K562 (cell line): ENCODE results near the gene RIMBP3C. TPM values are rescaled to one million over a fixed set of nuclear protein-coding genes. Genes with fewer than 3 reads are reported as not detected.
"Not testable (repeated sequence)": the region's sequence is repeated elsewhere in the genome, so short reads cannot be mapped to it uniquely, and the experiment has no call there.

ENCODE experiments used
- ATAC-seq: fragments of 200-7000 bp; cut with Tn5 transposase; 3 replicates; pipeline ENCODE4 v1.9.1; 2020; ENCODE audit warnings: moderate library complexity
- BruUV-seq: library from RNA; stranded (reverse); fragments of 400-500 nt; replicated peaks from 2 replicates; lab custom pipeline; 2021; lab: Mats Ljungman, UMichigan
- CTCF ChIA-PET: fragments of 300-600 bp; formaldehyde crosslinking; extraction: SDS; loops from one replicate; lab custom pipeline; 2021; ENCODE audit warnings: low intra/inter-chr PET ratio; lab: Yijun Ruan, JAX
- POLR2A ChIA-PET: fragments of 300-600, 350-650 bp; sonication (Branson Sonifier 250); formaldehyde crosslinking; extraction: SDS; loops from one replicate; lab custom pipeline; 2021; ENCODE audit warnings: antibody characterized with exemption, inconsistent platforms; lab: Yijun Ruan, JAX
- DNase-seq, 4 experiments: peaks; one replicate each; pipeline versions ENCODE4 v3.0.0 to v3.0.0-alpha.2; 2011 to 2018; ENCODE audit warnings: low spot score in 3 of 4, mixed read lengths in 3 of 4; ENCODE audit errors: extremely low read depth in 1 of 4
- FAIRE-seq: peaks from 2 replicates; lab custom pipeline; 2011; peaks lifted over from hg19 to GRCh38; lab: Jason Lieb, UNC
- H2AFZ ChIP-seq: 2 replicates; pipeline ENCODE4 v1.6.0; 2011; ENCODE audit warnings: low read depth, low read length, control low read depth, inconsistent platforms
- H3K27ac ChIP-seq: fragments of 200-600 bp; 3 replicates; pipeline ENCODE4 v1.8.0; 2011; ENCODE audit warnings: low read depth, mild to moderate bottlenecking, control low read depth, inconsistent platforms, low read length, moderate library complexity, mixed read lengths; ENCODE audit errors: extremely low read depth
- H3K27me3 ChIP-seq, 2 experiments: fragments of 300-600 bp in 1 of 2; 2 replicates in 1 of 2; 3 replicates in 1 of 2; pipeline versions ENCODE4 v1.6.0 to v1.8.0; 2011; ENCODE audit warnings: inconsistent platforms in 2 of 2, low read length in 2 of 2, mild to moderate bottlenecking in 1 of 2, mixed read lengths in 1 of 2, moderate library complexity in 1 of 2; ENCODE audit not compliant: control insufficient read depth in 2 of 2, insufficient read depth in 2 of 2
- H3K36me3 ChIP-seq: fragments of 300-600 bp; 3 replicates; pipeline ENCODE4 v1.8.0; 2011; ENCODE audit warnings: mild to moderate bottlenecking, low read length, inconsistent platforms; ENCODE audit not compliant: control insufficient read depth, insufficient read depth
- H3K4me1 ChIP-seq, 2 experiments: fragments of 200-600 bp in 1 of 2; replicated peaks in 1 of 2; 2 replicates in 1 of 2; 3 replicates in 1 of 2; pipeline versions ENCODE4 v1.5.1 to v1.8.0; 2011; ENCODE audit warnings: inconsistent platforms in 2 of 2, low read length in 2 of 2, mild to moderate bottlenecking in 1 of 2, mixed read lengths in 1 of 2, moderate library complexity in 1 of 2; ENCODE audit not compliant: control insufficient read depth in 2 of 2, insufficient read depth in 2 of 2
- H3K4me2 ChIP-seq: 2 replicates; pipeline ENCODE4 v1.6.1; 2011; ENCODE audit warnings: low read length, control low read depth, inconsistent platforms, mixed read lengths; ENCODE audit not compliant: insufficient read depth
- H3K4me3 ChIP-seq: fragments of 200-600 bp; sonication (generic), shearing (Covaris generic); 2 replicates; pipeline ENCODE4 v1.5.1; 2016; ENCODE audit warnings: control low read depth, inconsistent platforms
- H3K79me2 ChIP-seq: fragments of 200-600 bp; 3 replicates; pipeline ENCODE4 v1.8.0; 2011; ENCODE audit warnings: low read length, inconsistent platforms; ENCODE audit not compliant: control insufficient read depth, insufficient read depth
- H3K9ac ChIP-seq, 2 experiments: 2 replicates each; pipeline versions ENCODE4 v1.6.0 to v1.6.1; 2011; ENCODE audit warnings: low read depth in 2 of 2, low read length in 2 of 2, control low read depth in 1 of 2, inconsistent platforms in 1 of 2, mild to moderate bottlenecking in 1 of 2, mixed read lengths in 1 of 2; ENCODE audit not compliant: insufficient read depth in 1 of 2
- H3K9me1 ChIP-seq: one replicate; pipeline ENCODE4 v1.6.0; 2011; ENCODE audit warnings: inconsistent platforms, mild to moderate bottlenecking, low read length, moderate library complexity; ENCODE audit not compliant: control insufficient read depth, insufficient read depth
- H3K9me3 ChIP-seq: replicated peaks from 2 replicates; pipeline ENCODE4 v1.5.1; 2011; ENCODE audit warnings: low read depth, low read length, inconsistent platforms; ENCODE audit not compliant: control insufficient read depth, insufficient read depth
- H4K20me1 ChIP-seq: replicated peaks from 2 replicates; pipeline ENCODE4 v1.6.1; 2011; ENCODE audit warnings: low read length, inconsistent platforms, mixed read lengths; ENCODE audit not compliant: control insufficient read depth, insufficient read depth
- WGBS: fragments of 100-300 bp; shearing (Covaris generic); methylation state at CpG from one replicate; pipeline ENCODE4 v1.1.6; 2016; ENCODE audit warnings: low coverage, mixed read lengths; ENCODE audit not compliant: insufficient coverage; ENCODE audit errors: missing lambda C conversion rate; 5-methylcytosine and 5-hydroxymethylcytosine counted together
- in situ Hi-C: fragments of 300-500 bp; cut with MboI; formaldehyde crosslinking; loops from 4 replicates; pipeline ENCODE4 v1.15.0; 2018; ENCODE audit warnings: inconsistent platforms, mixed read lengths
- intact Hi-C: fragments of 100-400 bp; cut with micrococcal nuclease; formaldehyde crosslinking; loops from 2 replicates; pipeline ENCODE4 v1.14.2; 2022
- polyA plus RNA-seq, 8 experiments: library from polyadenylated mRNA; depleted of rRNA in 4 of 8; stranded (reverse) in 5 of 8; unstranded in 3 of 8; fragments of >200 nt; fragmentation: Nextera tagmentation in 2 of 8; fragmentation: Illumina TruSeq in 1 of 8; extraction: Ambion mirVana in 2 of 8; extraction: Trizol in 1 of 8; gene quantifications; 2 replicates each; pipeline versions ENCODE4 v1.2.1 to v1.2.3, GENCODE V29; 2011 to 2014; ENCODE audit warnings: inconsistent platforms in 1 of 8, missing spikeins in 1 of 8
- total RNA-seq, 7 experiments: library from RNA; depleted of rRNA in 6 of 7; stranded (reverse); fragments of >200 nt in 6 of 7; fragmentation: Illumina TruSeq in 2 of 7; extraction: Trizol in 2 of 7; gene quantifications; 2 replicates each; pipeline versions ENCODE4 v1.2.1 to v1.2.3, GENCODE V29; 2011 to 2021; ENCODE audit warnings: low replicate concordance in 1 of 7

The RIMBP3C gene
- total and polyA plus RNA-seq, 9 of the 15 experiments (the other 6 are each of a cell fraction or from before 2014, with no cell fraction given) = 0.09 to 0.98 (median 0.17) TPM; not detected in 2

DNA sequence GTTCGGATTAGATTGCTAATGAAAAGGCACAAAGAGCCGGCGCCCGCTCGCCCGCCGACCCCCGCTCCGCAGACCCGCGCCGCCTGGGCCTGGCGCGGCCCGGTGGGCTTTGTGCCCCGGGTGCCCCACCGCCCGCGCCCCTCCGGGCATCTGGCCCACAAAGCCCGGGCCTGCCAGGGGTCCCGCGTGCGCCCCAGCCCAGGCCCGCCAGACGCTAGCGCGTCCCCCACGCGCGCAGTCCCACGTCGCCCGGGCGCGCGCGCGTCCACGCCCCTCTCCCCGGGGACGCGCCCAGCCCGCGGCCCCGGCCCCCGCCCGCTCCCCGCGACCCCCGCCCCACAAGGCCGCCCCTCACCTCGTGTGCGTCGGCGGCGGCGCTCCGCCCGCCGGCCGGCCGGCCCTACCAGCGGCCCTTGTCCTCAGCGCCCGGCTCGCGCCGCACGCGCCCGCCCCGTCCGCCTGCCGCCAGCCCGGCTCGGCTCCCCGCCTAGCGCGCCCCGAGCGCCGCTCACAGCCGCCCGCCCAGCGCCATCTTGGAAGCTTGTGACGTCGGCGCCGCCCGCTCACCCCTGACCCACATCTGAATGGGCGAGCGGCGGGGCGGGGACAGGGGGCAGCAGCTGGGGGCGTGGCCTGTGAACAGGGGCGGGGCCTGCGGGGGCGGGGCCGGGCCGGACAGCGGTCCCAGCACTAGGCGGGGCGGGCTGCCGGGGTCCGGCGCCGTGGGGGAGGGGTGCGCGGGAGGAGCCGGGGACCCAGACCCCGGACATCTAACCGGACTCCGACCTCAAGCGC lies 34.1 kb downstream of the RIMBP3C start:
- intact Hi-C loops, H2AFZ ChIP-seq, H3K36me3 ChIP-seq, H3K9me1 ChIP-seq, H3K27me3 ChIP-seq, H3K27ac ChIP-seq, BruUV-seq, H3K4me1 ChIP-seq, H3K9ac ChIP-seq, H3K4me2 ChIP-seq, H4K20me1 ChIP-seq, H3K79me2 ChIP-seq, H3K9me3 ChIP-seq, DNase-seq, FAIRE-seq, POLR2A ChIA-PET, H3K4me3 ChIP-seq, CTCF ChIA-PET: not testable (repeated sequence)
- in situ Hi-C loops = loop anchor here (10.0 kb wide), 1 partner anchor 58 kb away; no protein-coding TSS in a partner anchor
- ATAC-seq = peak; percentile 72
- no CpG with 5 or more reads among the region's 115 CpGs for WGBS

DNA sequence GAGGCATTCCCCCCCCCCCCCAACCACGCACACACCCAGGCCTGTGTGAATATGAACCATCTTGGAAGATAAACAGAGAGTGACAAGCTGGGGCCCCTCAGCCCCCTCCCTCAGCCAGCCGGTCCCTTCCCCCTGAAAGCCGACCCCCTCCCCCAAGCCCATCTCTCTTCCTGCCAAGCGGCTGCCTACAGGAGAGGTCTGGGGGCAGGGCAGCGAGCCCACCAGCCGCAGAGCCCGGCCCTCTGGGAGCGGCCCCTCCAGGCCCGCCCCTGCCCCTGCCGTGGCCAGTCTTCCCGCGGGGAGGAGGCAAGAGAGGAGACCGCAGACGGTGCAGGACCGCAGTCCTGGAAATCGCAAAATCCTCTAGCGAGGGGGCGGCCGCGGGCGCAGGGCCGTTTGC lies 34.7 kb downstream of the RIMBP3C start:
- H3K9me3 ChIP-seq, POLR2A ChIA-PET, H3K4me1 ChIP-seq, BruUV-seq, H4K20me1 ChIP-seq, FAIRE-seq, DNase-seq, H3K27me3 ChIP-seq, H2AFZ ChIP-seq, H3K9ac ChIP-seq, intact Hi-C loops, H3K36me3 ChIP-seq, H3K4me2 ChIP-seq, H3K27ac ChIP-seq, H3K9me1 ChIP-seq, H3K4me3 ChIP-seq, CTCF ChIA-PET: not testable (repeated sequence)
- no CpG with 5 or more reads among the region's 22 CpGs for WGBS
- peaks cover 11% of the 10 kb centered on the region for H3K79me2 ChIP-seq
- ATAC-seq = peak; percentile 23
- in situ Hi-C loops = loop anchor here (10.0 kb wide), 1 partner anchor 58 kb away; no protein-coding TSS in a partner anchor

DNA sequence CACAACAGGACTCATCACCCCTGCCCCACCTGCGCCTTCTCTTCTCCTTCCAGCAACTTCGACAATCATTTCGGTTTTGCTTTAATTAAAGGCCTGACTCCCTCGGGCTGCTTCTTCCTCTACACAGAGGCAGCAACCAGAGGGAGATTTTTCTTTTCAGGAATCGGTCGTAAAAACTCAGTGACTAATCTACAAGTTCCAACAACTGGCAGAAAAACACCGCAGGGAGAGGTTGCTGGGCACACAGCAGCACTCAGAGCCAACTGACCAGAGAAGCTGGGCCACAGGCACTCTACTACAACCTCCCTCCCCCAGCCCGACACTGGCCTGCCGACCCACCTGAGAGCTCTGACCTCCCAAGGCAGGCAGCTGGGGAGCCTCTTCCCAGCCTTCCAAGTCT lies 36.0 kb downstream of the RIMBP3C start:
- H3K4me3 ChIP-seq, H3K4me2 ChIP-seq, intact Hi-C loops, POLR2A ChIA-PET, H3K27me3 ChIP-seq, DNase-seq, H3K27ac ChIP-seq, H3K9me1 ChIP-seq, H4K20me1 ChIP-seq, FAIRE-seq, ATAC-seq, H3K36me3 ChIP-seq, H2AFZ ChIP-seq, BruUV-seq, H3K9me3 ChIP-seq, CTCF ChIA-PET, H3K9ac ChIP-seq: not testable (repeated sequence)
- Histone ChIP-seq H3K4me1 (peaks cover 8 to 12% of the 10 kb centered on the region in 2 experiments; a peak in 4 of 5 replicates), H3K79me2 (peaks cover 15% of the 10 kb centered on the region)
- WGBS = no CpG with 5 or more reads among the region's 9 CpGs
- in situ Hi-C loops = loop anchor here (10.0 kb wide), 1 partner anchor 60 kb away; no protein-coding TSS in a partner anchor
